Suprapubic skin (tissue), 4 donors: ENCODE measurements around the gene STAC3. TPM values are rescaled to one million over a fixed set of nuclear protein-coding genes. Genes with fewer than 3 reads are reported as not detected.

ENCODE experiments used
- DNase-seq, 2 donors: peaks; one replicate each; pipeline ENCODE4 v3.0.0-alpha.2; 2019; ENCODE audit warnings: low spot score in 2 of 2
- H3K27ac ChIP-seq: fragments of 200-600 bp; sonication (generic); one replicate; pipeline ENCODE4 v1.5.1; 2019
- H3K27me3 ChIP-seq: fragments of 200-600 bp; sonication (generic); one replicate; pipeline ENCODE4 v1.5.1; 2019
- H3K36me3 ChIP-seq: fragments of 200-600 bp; sonication (generic); one replicate; pipeline ENCODE4 v1.5.1; 2019
- H3K4me1 ChIP-seq: fragments of 200-600 bp; sonication (generic); one replicate; pipeline ENCODE4 v1.5.1; 2019
- H3K4me3 ChIP-seq: fragments of 200-600 bp; sonication (generic); one replicate; pipeline ENCODE4 v1.5.1; 2019; ENCODE audit warnings: mild to moderate bottlenecking
- H3K9me3 ChIP-seq: fragments of 200-600 bp; sonication (generic); one replicate; pipeline ENCODE4 v1.5.1; 2019
- CTCF ChIP-seq, 2 donors: fragments of 200-600 bp in 1 of 2; fragments of 450-650 bp in 1 of 2; sonication (generic) in 1 of 2; IDR thresholded peaks; one replicate each; pipeline ENCODE4 v1.5.1; 2016 to 2019; ENCODE audit warnings: antibody characterized with exemption in 2 of 2, mild to moderate bottlenecking in 1 of 2, moderate library complexity in 1 of 2
- EP300 ChIP-seq: sonication (generic); formaldehyde crosslinking; IDR thresholded peaks from one replicate; pipeline ENCODE4 v1.6.1; 2017; ENCODE audit warnings: antibody characterized with exemption
- POLR2A ChIP-seq, 2 donors: fragments of 450-650 bp; IDR thresholded peaks; one replicate each; pipeline ENCODE4 v1.6.1; 2017; ENCODE audit warnings: antibody characterized with exemption in 2 of 2, mild to moderate bottlenecking in 2 of 2, moderate library complexity in 2 of 2
- POLR2AphosphoS5 ChIP-seq, 3 donors: sonication (generic); formaldehyde crosslinking; IDR thresholded peaks; one replicate each; pipeline ENCODE4 v1.6.1; 2017; ENCODE audit warnings: antibody characterized with exemption in 3 of 3
- WGBS: methylation state at CpG from one replicate; pipeline ENCODE4 v1.1.5; 2018; 5-methylcytosine and 5-hydroxymethylcytosine counted together
- total RNA-seq, 4 donors: library from RNA; depleted of rRNA; stranded (reverse); fragments of >200 nt; gene quantifications; one replicate each; pipeline ENCODE4 v1.1.0, GENCODE V29; 2016

The STAC3 gene
- total RNA-seq, 4 donors from 2014 or later: 1.7 to 3.0 (median 2.1) TPM

DNA sequence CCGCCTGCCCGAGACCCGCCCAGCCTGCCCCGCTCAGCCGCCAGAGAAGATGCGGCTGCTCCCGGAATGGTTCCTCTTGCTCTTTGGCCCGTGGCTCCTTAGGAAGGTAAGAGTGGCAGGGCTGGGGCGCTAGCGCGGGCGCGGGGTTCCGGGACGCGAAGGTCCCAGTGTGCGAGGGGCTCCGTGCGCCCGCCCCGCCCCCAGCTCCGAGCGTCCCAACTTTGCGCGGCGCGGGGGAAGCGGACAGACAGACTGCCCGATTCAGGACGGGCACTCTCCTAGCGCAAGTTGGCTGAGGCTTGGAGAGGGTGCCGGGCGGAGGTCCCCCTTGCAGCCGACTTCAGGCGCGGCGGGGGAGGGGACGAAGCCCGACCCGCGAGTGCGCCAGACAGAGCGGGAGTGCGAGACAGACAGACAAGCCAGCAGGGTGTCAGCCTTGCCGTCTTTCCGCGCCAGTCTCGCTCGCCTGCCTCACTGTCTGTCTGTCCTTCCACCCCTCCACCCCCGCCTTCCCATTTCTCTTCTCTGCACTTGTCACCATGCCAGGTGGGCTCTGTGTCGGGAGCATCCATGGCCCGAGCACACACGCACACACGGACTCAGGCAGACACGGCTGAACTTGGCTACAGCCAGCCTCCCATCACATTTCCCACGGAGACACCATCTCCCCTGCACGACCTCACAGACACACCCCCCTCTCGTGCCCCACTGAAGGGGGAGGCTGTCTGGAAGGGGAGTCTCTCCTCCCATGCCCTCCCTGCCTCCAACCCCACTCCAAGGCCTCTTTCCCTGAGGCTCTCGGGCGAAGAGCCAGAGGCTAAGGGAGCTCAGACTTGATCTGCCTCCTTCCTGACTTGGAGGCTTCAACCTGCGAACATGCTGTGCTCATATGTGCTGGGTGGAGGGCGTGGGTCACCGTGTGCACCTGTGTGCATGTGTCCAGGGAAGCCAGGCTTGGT, 33.8 kb downstream of the STAC3 start:
- WGBS: 3% methylated on average over 16 of the region's 63 CpGs
- no peak for DNase-seq
- Histone ChIP-seq H3K27ac (no peak overlapping the region), H3K4me1 (peaks cover 61% of the 10 kb centered on the region), H3K27me3 (peaks cover 62% of the 10 kb centered on the region), H3K4me3 (peak overlapping the region; percentile 63), H3K36me3 (peaks cover 5% of the 10 kb centered on the region), H3K9me3 (no peaks in the 10 kb centered on the region)
- TF ChIP-seq CTCF (IDR thresholded peaks at IDR 0.05) (no peak), POLR2A (IDR thresholded peaks at IDR 0.05) (no peak), POLR2AphosphoS5 (IDR thresholded peaks at IDR 0.05) (no peak), EP300 (no peak)

GRCh38 chr12:57216014-57216911, 34.7 kb downstream of the STAC3 start, which contains the start of gene NXPH4:
NXPH4 (plus strand) TSS chr12:57216794; CDS start chr12:57216970, 176 bp downstream.
- peaks cover 53% of the 10 kb centered on the region for H3K27me3 ChIP-seq
- H3K4me1 ChIP-seq: peaks cover 61% of the 10 kb centered on the region
- H3K9me3 ChIP-seq: no peaks in the 10 kb centered on the region
- no peak for TF ChIP-seq POLR2AphosphoS5 (IDR thresholded peaks at IDR 0.05)
- TF ChIP-seq EP300: no peak
- TF ChIP-seq POLR2A (IDR thresholded peaks at IDR 0.05): no peak
- no peak for TF ChIP-seq CTCF (IDR thresholded peaks at IDR 0.05)
- WGBS: 6% methylated on average over 15 of the region's 102 CpGs
- peak within 1 kb of the TSS; percentile 63 for H3K4me3 ChIP-seq
- peak in 1 of 2 donors; percentile 76 for DNase-seq
- no peak within 1 kb of the TSS for H3K27ac ChIP-seq
- peaks cover 14% of the 10 kb centered on the region for H3K36me3 ChIP-seq

- Histone ChIP-seq H3K27me3 (peaks cover 47% of the 10 kb centered on the region), H3K4me3 (peak overlapping the region; percentile 63)
- 9% methylated on average over 7 of the region's 7 CpGs for WGBS
Observed at GRCh38 chr12:57215668-57216013, 35.3 kb downstream of the STAC3 start.

DNA sequence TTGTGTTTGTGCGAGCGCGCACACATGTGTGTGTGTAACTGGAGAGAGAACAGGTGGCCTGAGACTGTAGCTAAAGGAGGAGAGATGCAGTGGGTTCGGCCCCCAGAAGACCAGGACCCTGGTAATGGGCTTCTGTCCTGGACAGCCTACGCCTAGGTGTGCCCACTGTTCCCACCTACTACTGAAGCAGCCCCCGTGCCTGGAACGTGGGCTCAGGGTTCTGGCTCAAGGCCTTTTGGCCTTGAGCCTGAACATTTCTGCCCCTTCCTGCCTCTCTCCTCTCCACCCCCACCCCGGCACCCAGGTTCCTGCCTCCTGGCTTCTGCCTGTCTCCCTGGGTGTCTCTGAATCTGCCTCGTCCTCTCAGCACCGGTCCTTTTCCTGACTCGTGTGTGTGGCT, 35.9 kb downstream of the STAC3 start:
- Histone ChIP-seq H3K27me3 (peaks cover 42% of the 10 kb centered on the region), H3K4me1 (peaks cover 61% of the 10 kb centered on the region), H3K36me3 (peaks cover 26% of the 10 kb centered on the region), H3K4me3 (no peak overlapping the region), H3K9me3 (no peaks in the 10 kb centered on the region), H3K27ac (no peak overlapping the region)
- 36% methylated on average over 11 of the region's 11 CpGs for WGBS
- TF ChIP-seq POLR2AphosphoS5 (IDR thresholded peaks at IDR 0.05): no peak
- TF ChIP-seq POLR2A (IDR thresholded peaks at IDR 0.05): no peak
- no peak for TF ChIP-seq CTCF (IDR thresholded peaks at IDR 0.05)
- TF ChIP-seq EP300: no peak
- no peak for DNase-seq

More at GRCh38 chr12:57215668-57216013, 35.3 kb downstream of the STAC3 start:
- no peak for DNase-seq
- TF ChIP-seq POLR2A (IDR thresholded peaks at IDR 0.05) (no peak), CTCF (IDR thresholded peaks at IDR 0.05) (no peak), EP300 (no peak), POLR2AphosphoS5 (IDR thresholded peaks at IDR 0.05) (no peak)
- H3K4me1 ChIP-seq: peaks cover 62% of the 10 kb centered on the region
- no peak overlapping the region for H3K27ac ChIP-seq
- H3K36me3 ChIP-seq: peaks cover 20% of the 10 kb centered on the region
- H3K9me3 ChIP-seq: no peaks in the 10 kb centered on the region
